Measurements from ENCODE around the gene TMC2. TPM values are rescaled to one million over a fixed set of nuclear protein-coding genes. Genes with fewer than 3 reads are reported as not detected.
"Not testable (repeated sequence)": the region's sequence is repeated elsewhere in the genome, so short reads cannot be mapped to it uniquely, and the experiment has no call there.

TMC2 gene, protein sequence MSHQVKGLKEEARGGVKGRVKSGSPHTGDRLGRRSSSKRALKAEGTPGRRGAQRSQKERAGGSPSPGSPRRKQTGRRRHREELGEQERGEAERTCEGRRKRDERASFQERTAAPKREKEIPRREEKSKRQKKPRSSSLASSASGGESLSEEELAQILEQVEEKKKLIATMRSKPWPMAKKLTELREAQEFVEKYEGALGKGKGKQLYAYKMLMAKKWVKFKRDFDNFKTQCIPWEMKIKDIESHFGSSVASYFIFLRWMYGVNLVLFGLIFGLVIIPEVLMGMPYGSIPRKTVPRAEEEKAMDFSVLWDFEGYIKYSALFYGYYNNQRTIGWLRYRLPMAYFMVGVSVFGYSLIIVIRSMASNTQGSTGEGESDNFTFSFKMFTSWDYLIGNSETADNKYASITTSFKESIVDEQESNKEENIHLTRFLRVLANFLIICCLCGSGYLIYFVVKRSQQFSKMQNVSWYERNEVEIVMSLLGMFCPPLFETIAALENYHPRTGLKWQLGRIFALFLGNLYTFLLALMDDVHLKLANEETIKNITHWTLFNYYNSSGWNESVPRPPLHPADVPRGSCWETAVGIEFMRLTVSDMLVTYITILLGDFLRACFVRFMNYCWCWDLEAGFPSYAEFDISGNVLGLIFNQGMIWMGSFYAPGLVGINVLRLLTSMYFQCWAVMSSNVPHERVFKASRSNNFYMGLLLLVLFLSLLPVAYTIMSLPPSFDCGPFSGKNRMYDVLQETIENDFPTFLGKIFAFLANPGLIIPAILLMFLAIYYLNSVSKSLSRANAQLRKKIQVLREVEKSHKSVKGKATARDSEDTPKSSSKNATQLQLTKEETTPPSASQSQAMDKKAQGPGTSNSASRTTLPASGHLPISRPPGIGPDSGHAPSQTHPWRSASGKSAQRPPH
- total RNA-seq (2021; ENCODE audit: unreplicated experiment) (not detected), Bru-seq, nascent RNA (percentile 2 among the genes with signal in this experiment), BruChase-seq, experiment 1, labeled RNA remaining after a 2-hour chase (percentile 1 among the genes with signal in this experiment), BruChase-seq, experiment 2, labeled RNA remaining after a 6-hour chase (percentile 4 among the genes with signal in this experiment)
- not detected for polyA plus RNA-seq (2012; ENCODE audit: insufficient read length)
- long read RNA-seq, result 0 reads

DNA sequence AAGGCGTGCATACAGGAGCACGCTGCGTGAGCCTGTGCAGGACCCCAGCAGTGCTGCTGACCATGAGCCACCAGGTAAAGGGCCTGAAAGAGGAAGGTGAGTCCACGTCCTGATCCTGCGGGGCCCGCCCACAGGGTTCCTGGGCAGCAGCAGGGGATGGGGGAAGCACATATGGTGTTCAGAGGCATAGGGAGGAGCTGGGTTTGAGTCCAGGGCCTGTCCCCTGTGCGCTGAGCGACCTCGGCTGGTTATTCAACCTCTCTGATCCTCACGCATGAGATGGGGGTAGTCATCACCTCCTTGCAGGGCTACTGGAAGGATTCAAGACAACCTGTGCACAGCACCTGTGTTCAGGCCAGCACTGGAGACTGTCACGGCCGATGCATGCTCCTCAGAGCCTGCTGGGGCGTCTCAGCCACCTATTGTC, at the start of gene TMC2:
TMC2 (plus strand) TSS at position 14 of the 427 bp plus-strand sequence; CDS start at position 63, 49 bp downstream.
- ChIA-PET CTCF (no interaction called here), POLR2A (no interaction called here)
- Histone ChIP-seq H3K36me3 (ENCODE audit: control insufficient read depth, insufficient read depth, low read length) (no peaks in the 10 kb centered on the region), H3K4me1 (ENCODE audit: control insufficient read depth, insufficient read depth, low read length) (no peaks in the 10 kb centered on the region; the same call in 1 of the 2 replicates), H3K4me3 (ENCODE audit: low read depth in 2 of 2, low read length in 2 of 2) (no peak within 1 kb of the TSS), H3K9me3 (ENCODE audit: control insufficient read depth, insufficient read depth, low read depth, low read length) (no peaks in the 10 kb centered on the region), H3K27me3 (ENCODE audit: control insufficient read depth, insufficient read depth, low read length) (peaks cover 5% of the 10 kb centered on the region), H3K27ac (ENCODE audit: low read length) (no peak within 1 kb of the TSS)
- in situ Hi-C loops (cut with HindIII; ENCODE audit: low pct_unique_long_range_greater_than_20kb, low sequenced_read_pairs), result no loop called here
- DNase-seq (ENCODE audit: low read depth, low spot score) (no peak), ATAC-seq (no peak)
- intact Hi-C loops (cut with micrococcal nuclease; ENCODE audit: unreplicated experiment), result no loop called here
- no peak for TF ChIP-seq TCF7L2 (IDR thresholded peaks at IDR 0.05; ENCODE audit: low read depth, low read length)
- BruUV-seq (replicated peaks), result no TSS peak

DNA sequence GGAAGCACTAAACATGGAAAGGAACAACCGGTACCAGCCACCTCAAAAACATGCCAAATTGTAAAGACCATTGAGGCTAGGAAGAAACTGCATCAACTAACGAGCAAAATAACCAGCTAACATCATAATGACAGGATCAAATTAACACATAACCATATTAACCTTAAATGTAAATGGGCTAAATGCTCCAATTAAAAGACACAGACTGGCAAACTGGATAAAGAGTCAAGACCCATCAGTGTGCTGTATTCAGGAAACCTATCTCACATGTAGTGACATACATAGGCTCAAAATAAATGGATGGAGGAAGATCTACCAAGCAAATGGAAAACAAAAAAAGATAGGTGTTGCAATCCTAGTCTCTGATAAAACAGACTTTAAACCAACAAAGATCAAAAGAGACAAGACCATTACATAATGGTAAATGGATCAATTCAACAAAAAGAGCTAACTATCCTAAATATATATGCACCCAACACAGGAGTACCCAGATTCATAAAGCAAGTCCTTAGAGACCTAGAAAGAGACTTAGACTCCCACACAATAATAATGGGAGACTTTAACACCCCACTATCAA, 33.5 kb upstream of the TMC2 start:
- BruUV-seq (replicated peaks); H3K9me3 ChIP-seq (ENCODE audit: control insufficient read depth, insufficient read depth, low read depth, low read length); POLR2A ChIA-PET; intact Hi-C loops (cut with micrococcal nuclease; ENCODE audit: unreplicated experiment); H3K36me3 ChIP-seq (ENCODE audit: control insufficient read depth, insufficient read depth, low read length); DNase-seq (ENCODE audit: low read depth, low spot score); in situ Hi-C loops (cut with HindIII; ENCODE audit: low pct_unique_long_range_greater_than_20kb, low sequenced_read_pairs); H3K27me3 ChIP-seq (ENCODE audit: control insufficient read depth, insufficient read depth, low read length); ATAC-seq; H3K4me3 ChIP-seq (ENCODE audit: low read depth in 2 of 2, low read length in 2 of 2); CTCF ChIA-PET; H3K27ac ChIP-seq (ENCODE audit: low read length); H3K4me1 ChIP-seq (ENCODE audit: control insufficient read depth, insufficient read depth, low read length): not testable (repeated sequence)

DNA sequence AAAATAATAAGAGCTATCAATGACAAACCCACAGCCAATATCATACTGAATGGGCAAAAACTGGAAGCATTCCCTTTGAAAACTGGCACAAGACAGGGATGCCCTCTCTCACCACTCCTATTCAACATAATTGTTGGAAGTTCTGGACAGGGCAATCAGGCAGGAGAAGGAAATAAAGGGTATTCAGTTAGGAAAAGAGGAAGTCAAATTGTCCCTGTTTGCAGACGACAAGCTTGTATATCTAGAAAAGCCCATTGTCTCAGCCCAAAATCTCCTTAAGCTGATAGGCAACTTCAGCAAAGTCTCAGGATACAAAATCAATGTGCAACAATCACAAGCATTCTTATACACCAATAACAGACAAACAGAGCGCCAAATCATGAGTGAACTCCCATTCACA, 31.6 kb upstream of the TMC2 start:
- intact Hi-C loops (cut with micrococcal nuclease; ENCODE audit: unreplicated experiment); BruUV-seq (replicated peaks); ATAC-seq; H3K4me1 ChIP-seq (ENCODE audit: control insufficient read depth, insufficient read depth, low read length); H3K27me3 ChIP-seq (ENCODE audit: control insufficient read depth, insufficient read depth, low read length); in situ Hi-C loops (cut with HindIII; ENCODE audit: low pct_unique_long_range_greater_than_20kb, low sequenced_read_pairs); DNase-seq (ENCODE audit: low read depth, low spot score); CTCF ChIA-PET; H3K27ac ChIP-seq (ENCODE audit: low read length); H3K36me3 ChIP-seq (ENCODE audit: control insufficient read depth, insufficient read depth, low read length); POLR2A ChIA-PET; H3K9me3 ChIP-seq (ENCODE audit: control insufficient read depth, insufficient read depth, low read depth, low read length); H3K4me3 ChIP-seq (ENCODE audit: low read depth in 2 of 2, low read length in 2 of 2): not testable (repeated sequence)

DNA sequence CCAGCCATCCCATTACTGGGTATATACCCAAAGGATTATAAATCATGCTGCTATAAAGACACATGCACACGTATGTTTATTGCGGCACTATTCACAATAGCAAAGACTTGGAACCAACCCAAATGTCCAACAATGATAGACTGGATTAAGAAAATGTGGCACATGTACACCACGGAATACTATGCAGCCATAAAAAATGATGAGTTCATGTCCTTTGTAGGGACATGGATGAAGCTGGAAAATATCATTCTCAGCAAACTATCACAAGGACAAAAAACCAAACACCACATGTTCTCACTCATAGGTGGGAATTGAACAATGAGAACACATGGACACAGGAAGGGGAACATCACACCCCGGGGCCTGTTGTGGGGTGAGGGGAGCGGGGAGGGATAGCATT, 29.9 kb upstream of the TMC2 start:
- in situ Hi-C loops (cut with HindIII; ENCODE audit: low pct_unique_long_range_greater_than_20kb, low sequenced_read_pairs); intact Hi-C loops (cut with micrococcal nuclease; ENCODE audit: unreplicated experiment); H3K4me1 ChIP-seq (ENCODE audit: control insufficient read depth, insufficient read depth, low read length); H3K9me3 ChIP-seq (ENCODE audit: control insufficient read depth, insufficient read depth, low read depth, low read length); DNase-seq (ENCODE audit: low read depth, low spot score); BruUV-seq (replicated peaks); H3K4me3 ChIP-seq (ENCODE audit: low read depth in 2 of 2, low read length in 2 of 2); H3K27ac ChIP-seq (ENCODE audit: low read length); ATAC-seq; H3K36me3 ChIP-seq (ENCODE audit: control insufficient read depth, insufficient read depth, low read length); H3K27me3 ChIP-seq (ENCODE audit: control insufficient read depth, insufficient read depth, low read length); POLR2A ChIA-PET; CTCF ChIA-PET: not testable (repeated sequence)
